ENCODE measurements around the gene GGA1.

GGA1 gene

DNA sequence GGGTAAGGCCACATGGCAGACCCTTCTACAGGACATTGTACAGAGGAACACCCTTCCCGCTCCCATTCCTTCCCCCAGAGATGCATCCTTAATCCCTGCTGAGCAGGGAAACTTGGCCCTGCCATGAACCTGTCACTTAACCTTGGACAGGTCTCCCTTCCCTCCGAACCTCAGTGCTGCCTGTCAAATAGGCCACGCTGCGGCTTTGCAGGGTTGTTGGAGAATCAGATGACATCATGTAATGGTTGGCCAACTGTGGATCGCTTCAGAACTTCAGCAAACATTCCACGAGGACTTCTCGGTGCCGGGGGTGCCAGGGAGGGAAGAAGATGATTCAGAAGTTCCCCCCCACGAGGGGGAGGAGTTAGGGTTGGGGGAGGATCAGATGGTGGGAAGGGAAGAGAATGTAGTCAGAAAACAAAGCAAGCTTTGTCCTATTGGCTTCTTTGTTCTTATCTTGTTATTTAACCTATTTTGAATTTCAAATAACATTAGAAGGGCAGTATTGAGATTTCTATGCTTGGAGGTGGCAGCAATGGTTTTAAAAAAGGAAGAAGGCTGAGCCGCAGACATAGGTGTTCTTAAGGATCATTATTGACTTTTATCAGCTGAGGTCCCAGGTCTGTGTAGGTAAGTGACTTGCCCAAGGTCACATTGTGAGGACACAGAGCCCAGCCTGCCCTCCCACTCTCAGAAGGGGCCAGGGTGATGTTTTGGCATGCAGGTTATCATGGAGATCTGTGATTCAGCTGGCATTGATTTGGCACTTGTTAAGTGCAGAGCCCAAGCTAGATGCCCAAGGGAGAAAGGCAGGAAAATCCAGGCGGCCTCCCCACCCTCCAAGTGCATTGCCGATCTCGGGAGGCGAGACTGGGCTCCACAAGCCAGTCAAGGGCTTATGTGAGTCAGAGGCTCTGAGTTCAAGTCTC is 45.2 kb upstream of the GGA1 start:
- no peak for FAIRE-seq

DNA sequence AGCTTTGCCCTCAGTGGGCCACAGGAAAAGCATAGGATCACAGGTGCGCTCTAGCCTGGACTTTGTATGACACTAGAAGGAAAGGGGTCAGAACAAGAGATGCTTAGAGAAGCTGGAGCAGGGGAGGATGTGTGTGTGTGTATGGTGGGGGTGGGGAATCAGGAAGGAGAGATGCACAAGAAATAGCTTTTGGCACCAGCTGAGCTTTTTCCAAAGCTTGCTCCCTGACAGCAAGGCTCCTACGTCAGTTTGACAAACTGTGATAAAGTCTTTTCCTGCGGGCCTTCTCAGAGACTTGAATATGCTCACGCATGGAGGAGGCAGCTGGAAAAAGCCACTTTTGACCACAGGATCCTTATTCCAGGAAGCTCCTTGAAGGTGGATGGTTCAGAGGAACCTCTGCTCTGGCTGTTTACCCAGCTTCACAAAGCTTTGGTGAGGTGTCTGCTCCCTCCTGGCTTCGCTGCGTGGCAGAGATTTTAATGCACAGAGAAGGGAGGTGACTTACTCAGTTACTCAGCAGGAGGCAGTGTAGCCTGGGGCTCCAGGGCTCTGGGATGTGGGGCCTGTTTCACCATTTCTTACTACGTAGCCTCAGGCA is 44.4 kb upstream of the GGA1 start:
- FAIRE-seq (no peak), DNase-seq (ENCODE audit: insufficient read length, low spot score) (no peak)
- TF ChIP-seq PAX5 (IDR thresholded peaks at IDR 0.05; ENCODE audit: insufficient read depth, low read length, severe bottlenecking) (no peak), TAF1 (IDR thresholded peaks at IDR 0.05; ENCODE audit: low read depth, low read length) (no peak), SPI1 (IDR thresholded peaks at IDR 0.05; ENCODE audit: low read depth, low read length) (no peak), POLR2A (IDR thresholded peaks at IDR 0.05; ENCODE audit: low read depth, low read length) (no peak), POLR2AphosphoS5 (IDR thresholded peaks at IDR 0.05; ENCODE audit: low read depth, low read length) (no peak), POU2F2 (IDR thresholded peaks at IDR 0.05; ENCODE audit: low read depth, low read length) (no peak)

More for the DNA sequence above, 45.2 kb upstream of the GGA1 start:
- no peak for TF ChIP-seq POU2F2 (IDR thresholded peaks at IDR 0.05; ENCODE audit: low read depth, low read length)
- no peak for TF ChIP-seq POLR2AphosphoS5 (IDR thresholded peaks at IDR 0.05; ENCODE audit: low read depth, low read length)
- TF ChIP-seq SPI1 (IDR thresholded peaks at IDR 0.05; ENCODE audit: low read depth, low read length) = no peak
- TF ChIP-seq POLR2A (IDR thresholded peaks at IDR 0.05; ENCODE audit: low read depth, low read length) = no peak
- TF ChIP-seq TAF1 (IDR thresholded peaks at IDR 0.05; ENCODE audit: low read depth, low read length) = no peak
- no peak for TF ChIP-seq PAX5 (IDR thresholded peaks at IDR 0.05; ENCODE audit: insufficient read depth, low read length, severe bottlenecking)
- no peak for DNase-seq (ENCODE audit: insufficient read length, low spot score)

DNA sequence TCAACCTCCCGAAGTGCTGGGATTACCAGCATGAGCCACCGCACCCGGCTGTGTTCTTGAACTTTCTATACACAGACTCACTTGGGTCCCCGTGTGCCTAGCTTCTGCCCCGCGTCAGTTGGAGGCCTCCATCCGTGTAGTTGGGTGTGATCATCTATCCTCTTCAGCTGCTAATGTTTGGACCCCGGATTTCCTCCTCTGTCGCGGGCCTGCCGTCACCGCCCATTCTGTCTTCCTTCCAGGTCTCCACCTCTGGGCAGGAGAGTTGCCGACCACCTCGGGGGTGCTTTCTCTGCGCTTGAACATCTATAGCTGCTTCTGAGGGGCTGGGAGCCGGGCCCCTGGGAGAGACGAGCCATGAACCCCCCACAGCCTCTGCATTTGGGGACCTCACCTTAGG is 42.8 kb upstream of the GGA1 start:
- TF ChIP-seq POLR2A (IDR thresholded peaks at IDR 0.05; ENCODE audit: low read depth, low read length) (no peak), TAF1 (IDR thresholded peaks at IDR 0.05; ENCODE audit: low read depth, low read length) (no peak), POU2F2 (IDR thresholded peaks at IDR 0.05; ENCODE audit: low read depth, low read length) (no peak), POLR2AphosphoS5 (IDR thresholded peaks at IDR 0.05; ENCODE audit: low read depth, low read length) (no peak), PAX5 (IDR thresholded peaks at IDR 0.05; ENCODE audit: insufficient read depth, low read length, severe bottlenecking) (no peak), SPI1 (IDR thresholded peaks at IDR 0.05; ENCODE audit: low read depth, low read length) (no peak)
- FAIRE-seq (no peak), DNase-seq (ENCODE audit: insufficient read length, low spot score) (no peak)

DNA sequence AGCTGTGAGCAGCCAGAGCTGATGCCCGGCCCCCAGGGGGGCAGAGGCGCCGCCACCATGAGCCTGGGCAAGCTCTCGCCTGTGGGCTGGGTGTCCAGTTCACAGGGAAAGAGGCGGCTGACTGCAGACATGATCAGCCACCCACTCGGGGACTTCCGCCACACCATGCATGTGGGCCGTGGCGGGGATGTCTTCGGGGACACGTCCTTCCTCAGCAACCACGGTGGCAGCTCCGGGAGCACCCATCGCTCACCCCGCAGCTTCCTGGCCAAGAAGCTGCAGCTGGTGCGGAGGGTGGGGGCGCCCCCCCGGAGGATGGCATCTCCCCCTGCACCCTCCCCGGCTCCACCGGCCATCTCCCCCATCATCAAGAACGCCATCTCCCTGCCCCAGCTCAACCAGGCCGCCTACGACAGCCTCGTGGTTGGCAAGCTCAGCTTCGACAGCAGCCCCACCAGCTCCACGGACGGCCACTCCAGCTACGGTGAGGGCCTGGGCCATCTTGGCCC is 42.3 kb upstream of the GGA1 start:
- TF ChIP-seq SPI1 (IDR thresholded peaks at IDR 0.05; ENCODE audit: low read depth, low read length) (no peak), POU2F2 (IDR thresholded peaks at IDR 0.05; ENCODE audit: low read depth, low read length) (no peak), PAX5 (IDR thresholded peaks at IDR 0.05; ENCODE audit: insufficient read depth, low read length, severe bottlenecking) (no peak), POLR2A (IDR thresholded peaks at IDR 0.05; ENCODE audit: low read depth, low read length) (no peak), TAF1 (IDR thresholded peaks at IDR 0.05; ENCODE audit: low read depth, low read length) (no peak), POLR2AphosphoS5 (IDR thresholded peaks at IDR 0.05; ENCODE audit: low read depth, low read length) (no peak)
- DNase-seq (ENCODE audit: insufficient read length, low spot score) = no peak
- FAIRE-seq = peak; percentile 75

DNA sequence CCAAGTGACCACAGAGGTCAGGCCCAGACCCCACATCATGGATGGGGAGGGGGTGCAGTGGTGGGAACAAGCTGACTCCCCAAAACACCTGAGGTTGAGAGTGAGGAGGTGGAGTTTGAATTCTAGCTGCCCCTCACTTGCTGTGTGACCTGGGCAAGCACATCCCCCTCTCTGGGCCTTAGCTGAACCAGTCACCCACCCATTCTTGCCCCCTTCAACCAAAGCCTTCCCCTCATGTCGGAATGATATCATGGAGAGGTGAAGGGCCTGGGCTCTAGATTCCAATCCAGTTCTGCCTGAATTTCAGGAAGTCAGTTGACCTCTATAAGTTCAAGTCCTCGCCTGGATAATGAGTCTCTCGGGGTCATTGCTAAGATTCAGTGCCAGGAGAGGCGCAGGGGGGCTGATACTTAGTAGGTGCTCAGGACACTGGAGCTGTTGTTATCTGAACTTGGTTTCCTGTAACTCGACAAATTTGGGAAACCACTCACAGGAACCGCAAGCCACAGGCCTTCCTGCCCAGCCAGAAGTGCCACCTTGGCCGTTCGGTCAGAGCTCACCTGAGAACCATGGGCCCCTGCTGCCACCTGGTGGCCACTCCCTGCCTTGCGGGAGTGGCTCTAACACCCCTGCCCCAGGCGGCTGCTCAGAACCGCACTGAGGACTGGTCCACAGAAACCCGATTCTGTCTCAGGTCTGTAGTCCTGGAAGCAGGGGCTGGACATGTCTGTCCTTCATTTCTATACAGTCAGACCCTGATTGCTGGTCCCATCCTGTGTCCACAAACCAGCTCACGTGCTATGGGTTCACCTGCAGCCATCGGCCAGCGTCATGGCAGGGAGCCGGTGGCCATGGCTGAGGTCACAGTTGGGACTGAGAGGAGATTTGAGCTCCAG is 41.5 kb upstream of the GGA1 start:
- FAIRE-seq = peak; percentile 100

DNA sequence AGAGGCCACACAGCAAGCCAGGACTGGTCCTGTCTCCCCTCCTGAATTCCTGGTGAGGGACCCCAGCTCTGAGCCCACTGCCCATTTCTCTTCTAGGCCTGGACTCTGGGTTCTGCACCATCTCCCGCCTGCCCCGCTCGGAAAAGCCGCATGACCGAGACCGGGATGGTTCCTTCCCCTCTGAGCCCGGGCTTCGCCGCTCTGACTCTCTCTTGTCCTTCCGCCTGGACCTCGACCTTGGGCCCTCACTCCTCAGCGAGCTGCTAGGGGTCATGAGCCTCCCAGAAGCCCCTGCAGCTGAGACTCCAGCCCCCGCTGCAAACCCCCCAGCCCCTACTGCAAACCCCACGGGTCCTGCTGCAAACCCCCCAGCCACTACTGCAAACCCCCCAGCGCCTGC is 40.6 kb upstream of the GGA1 start:
- FAIRE-seq (no peak), DNase-seq (ENCODE audit: insufficient read length, low spot score) (no peak)
- TF ChIP-seq PAX5 (IDR thresholded peaks at IDR 0.05; ENCODE audit: insufficient read depth, low read length, severe bottlenecking) (no peak), POLR2A (IDR thresholded peaks at IDR 0.05; ENCODE audit: low read depth, low read length) (no peak), SPI1 (IDR thresholded peaks at IDR 0.05; ENCODE audit: low read depth, low read length) (no peak), POU2F2 (IDR thresholded peaks at IDR 0.05; ENCODE audit: low read depth, low read length) (no peak), TAF1 (IDR thresholded peaks at IDR 0.05; ENCODE audit: low read depth, low read length) (no peak), POLR2AphosphoS5 (IDR thresholded peaks at IDR 0.05; ENCODE audit: low read depth, low read length) (no peak)

More for the DNA sequence above, 41.5 kb upstream of the GGA1 start:
- peak; percentile 97 for DNase-seq (ENCODE audit: insufficient read length, low spot score)
- TF ChIP-seq POLR2AphosphoS5 (IDR thresholded peaks at IDR 0.05; ENCODE audit: low read depth, low read length) = no peak
- TF ChIP-seq POLR2A (IDR thresholded peaks at IDR 0.05; ENCODE audit: low read depth, low read length) = no peak
- no peak for TF ChIP-seq TAF1 (IDR thresholded peaks at IDR 0.05; ENCODE audit: low read depth, low read length)
- TF ChIP-seq POU2F2 (IDR thresholded peaks at IDR 0.05; ENCODE audit: low read depth, low read length) = no peak
- TF ChIP-seq PAX5 (IDR thresholded peaks at IDR 0.05; ENCODE audit: insufficient read depth, low read length, severe bottlenecking) = no peak
- no peak for TF ChIP-seq SPI1 (IDR thresholded peaks at IDR 0.05; ENCODE audit: low read depth, low read length)

DNA sequence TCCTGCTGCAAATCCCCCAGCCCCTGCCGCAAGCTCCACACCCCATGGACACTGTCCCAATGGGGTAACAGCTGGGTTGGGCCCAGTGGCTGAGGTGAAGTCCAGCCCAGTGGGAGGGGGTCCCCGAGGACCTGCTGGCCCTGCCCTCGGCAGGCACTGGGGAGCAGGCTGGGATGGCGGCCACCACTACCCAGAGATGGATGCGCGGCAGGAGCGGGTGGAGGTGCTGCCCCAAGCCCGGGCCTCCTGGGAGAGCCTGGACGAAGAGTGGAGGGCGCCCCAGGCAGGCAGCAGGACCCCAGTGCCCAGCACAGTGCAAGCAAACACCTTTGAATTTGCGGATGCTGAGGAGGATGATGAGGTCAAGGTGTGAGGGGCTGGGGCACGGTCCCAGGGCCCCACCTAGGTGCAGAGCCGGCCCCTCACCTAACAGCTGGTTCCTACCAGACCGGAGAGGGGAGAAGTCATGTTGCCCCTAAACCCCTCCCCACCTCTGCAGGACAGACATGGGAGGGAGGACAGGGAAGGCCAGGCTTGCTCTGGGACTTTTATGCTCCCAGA is 40.1 kb upstream of the GGA1 start:
- FAIRE-seq = no peak
- TF ChIP-seq POLR2AphosphoS5 (IDR thresholded peaks at IDR 0.05; ENCODE audit: low read depth, low read length) = no peak
- TF ChIP-seq POU2F2 (IDR thresholded peaks at IDR 0.05; ENCODE audit: low read depth, low read length) = no peak
- no peak for TF ChIP-seq TAF1 (IDR thresholded peaks at IDR 0.05; ENCODE audit: low read depth, low read length)
- no peak for TF ChIP-seq POLR2A (IDR thresholded peaks at IDR 0.05; ENCODE audit: low read depth, low read length)
- no peak for TF ChIP-seq PAX5 (IDR thresholded peaks at IDR 0.05; ENCODE audit: insufficient read depth, low read length, severe bottlenecking)
- TF ChIP-seq SPI1 (IDR thresholded peaks at IDR 0.05; ENCODE audit: low read depth, low read length) = no peak
- no peak for DNase-seq (ENCODE audit: insufficient read length, low spot score)
